GM21390 (cell line): ENCODE results near the gene TRDMT1.

Experiments used
- ATAC-seq: cut with Tn5 transposase; IDR thresholded peaks from one replicate; pipeline ENCODE4 v1.9.1; 2021; ENCODE audit not compliant: unreplicated experiment

TRDMT1 gene

GRCh38 chr10:17109475-17110207 is 91.8 kb downstream of the TRDMT1 start:
- ATAC-seq, result no peak

- ATAC-seq, result no peak
These were observed 92.4 kb downstream of the TRDMT1 start for GRCh38 chr10:17109046-17109445.

GRCh38 chr10:17106991-17107390 is 94.5 kb downstream of the TRDMT1 start:
- ATAC-seq, result no peak

- no peak for ATAC-seq
These were observed 99.6 kb downstream of the TRDMT1 start for GRCh38 chr10:17101910-17102266.

GRCh38 chr10:17101257-17101909 is 100.1 kb downstream of the TRDMT1 start:
- ATAC-seq, result no peak

GRCh38 chr10:17100586-17100985 is 100.9 kb downstream of the TRDMT1 start:
- ATAC-seq, result no peak

- ATAC-seq, result no peak
These were observed 103.5 kb downstream of the TRDMT1 start for GRCh38 chr10:17098012-17098411.
